IMR-90 (cell line): Measurements from ENCODE around the gene KAZN. TPM values are rescaled to one million over a fixed set of nuclear protein-coding genes. Genes with fewer than 3 reads are reported as not detected.

Experiments used
- ATAC-seq: fragments of 200-7000 bp; cut with Tn5 transposase; 2 replicates; pipeline ENCODE4 v1.9.1; 2020; ENCODE audit warnings: low read depth, mild to moderate bottlenecking, moderate library complexity
- BruUV-seq: library from RNA; stranded (reverse); fragments of 400-500 nt; replicated peaks from 2 replicates; lab custom pipeline; 2021; lab: Mats Ljungman, UMichigan
- CTCF ChIA-PET: fragments of 300-600 bp; formaldehyde crosslinking; extraction: SDS; loops from one replicate; lab custom pipeline; 2021; ENCODE audit warnings: antibody characterized with exemption; lab: Yijun Ruan, JAX
- POLR2A ChIA-PET: fragments of 300-600 bp; sonication (Branson Sonifier 250); formaldehyde crosslinking; loops from one replicate; lab custom pipeline; 2022; ENCODE audit warnings: antibody characterized with exemption; ENCODE audit not compliant: unreplicated experiment; lab: Charles Lee
- DNase-seq: peaks from one replicate; pipeline ENCODE4 v3.0.0; 2013
- H2AFZ ChIP-seq: replicated peaks from 2 replicates; pipeline ENCODE3; 2013; ENCODE audit warnings: low read length, mild to moderate bottlenecking; ENCODE audit not compliant: poor library complexity
- H2AK5ac ChIP-seq: 2 replicates; pipeline ENCODE4 v1.6.1; 2013; ENCODE audit warnings: low read depth, low read length, inconsistent platforms
- H2AK9ac ChIP-seq: replicated peaks from 2 replicates; pipeline ENCODE3; 2013; ENCODE audit warnings: mild to moderate bottlenecking, low read depth, low read length, moderate library complexity; ENCODE audit not compliant: poor library complexity
- H2BK120ac ChIP-seq: 2 replicates; pipeline ENCODE4 v1.6.1; 2013; ENCODE audit warnings: low read depth, low read length, inconsistent platforms
- H2BK15ac ChIP-seq: 3 replicates; pipeline ENCODE4 v1.6.1; 2013; ENCODE audit warnings: low read depth, low read length, inconsistent platforms
- H2BK20ac ChIP-seq: 2 replicates; pipeline ENCODE4 v1.6.1; 2013; ENCODE audit warnings: low read depth, mild to moderate bottlenecking, inconsistent platforms, low read length, moderate library complexity
- H2BK5ac ChIP-seq: 2 replicates; pipeline ENCODE4 v1.6.1; 2013; ENCODE audit warnings: mild to moderate bottlenecking, low read depth, low read length, inconsistent platforms; ENCODE audit not compliant: poor library complexity, severe bottlenecking
- H3K14ac ChIP-seq: replicated peaks from 2 replicates; pipeline ENCODE4 v1.6.1; 2013; ENCODE audit warnings: low read depth, low read length, inconsistent platforms
- H3K18ac ChIP-seq: 2 replicates; pipeline ENCODE4 v1.6.1; 2013; ENCODE audit warnings: low read depth, low read length, control low read depth
- H3K23ac ChIP-seq: 2 replicates; pipeline ENCODE4 v1.6.1; 2013; ENCODE audit warnings: low read depth, low read length, inconsistent platforms
- H3K27ac ChIP-seq: 2 replicates; pipeline ENCODE4 v1.5.1; 2013; ENCODE audit warnings: mild to moderate bottlenecking, control low read depth, low read length; ENCODE audit not compliant: insufficient read depth
- H3K27me3 ChIP-seq: 2 replicates; pipeline ENCODE4 v1.6.1; 2013; ENCODE audit warnings: low read length; ENCODE audit not compliant: control insufficient read depth, insufficient read depth
- H3K36me3 ChIP-seq: 2 replicates; pipeline ENCODE4 v1.6.1; 2013; ENCODE audit warnings: low read length, mixed read lengths; ENCODE audit not compliant: control insufficient read depth, insufficient read depth
- H3K4ac ChIP-seq: 2 replicates; pipeline ENCODE4 v1.6.1; 2013; ENCODE audit warnings: low read depth, low read length, inconsistent platforms
- H3K4me1 ChIP-seq: 2 replicates; pipeline ENCODE4 v1.6.1; 2013; ENCODE audit warnings: low read length, mixed read lengths; ENCODE audit not compliant: control insufficient read depth, insufficient read depth
- H3K4me2 ChIP-seq: 2 replicates; pipeline ENCODE4 v1.6.1; 2013; ENCODE audit warnings: low read depth, mild to moderate bottlenecking, control low read depth, low read length, moderate library complexity
- H3K4me3 ChIP-seq: 2 replicates; pipeline ENCODE4 v1.5.1; 2013; ENCODE audit warnings: low read depth, mild to moderate bottlenecking, control low read depth, low read length, moderate library complexity; ENCODE audit not compliant: insufficient read depth
- H3K56ac ChIP-seq: 2 replicates; pipeline ENCODE4 v1.6.1; 2013; ENCODE audit warnings: low read length, inconsistent platforms; ENCODE audit not compliant: insufficient read depth; ENCODE audit errors: extremely low read depth
- H3K79me1 ChIP-seq, 2 experiments: 2 replicates each; pipeline ENCODE4 v1.6.1; 2013; ENCODE audit warnings: low read length in 2 of 2, inconsistent platforms in 1 of 2, low read depth in 1 of 2
- H3K9ac ChIP-seq: 2 replicates; pipeline ENCODE4 v1.6.1; 2013; ENCODE audit warnings: low read depth, low read length, control low read depth
- H3K9me1 ChIP-seq: 2 replicates; pipeline ENCODE4 v1.6.1; 2013; ENCODE audit warnings: low read length, inconsistent platforms; ENCODE audit not compliant: insufficient read depth
- H3K9me3 ChIP-seq: 2 replicates; pipeline ENCODE4 v1.6.1; 2013; ENCODE audit warnings: low read length; ENCODE audit not compliant: control insufficient read depth, insufficient read depth
- H4K20me1 ChIP-seq: 2 replicates; pipeline ENCODE4 v1.6.1; 2013; ENCODE audit warnings: low read length, inconsistent platforms; ENCODE audit not compliant: insufficient read depth
- H4K5ac ChIP-seq: 2 replicates; pipeline ENCODE4 v1.6.1; 2013; ENCODE audit warnings: mild to moderate bottlenecking, low read depth, low read length, control low read depth
- H4K8ac ChIP-seq, 2 experiments: 2 replicates each; pipeline ENCODE4 v1.6.1; 2013; ENCODE audit warnings: low read depth in 2 of 2, low read length in 2 of 2, control low read depth in 1 of 2, inconsistent platforms in 1 of 2
- H4K91ac ChIP-seq: 2 replicates; pipeline ENCODE4 v1.6.1; 2013; ENCODE audit warnings: low read depth, low read length, inconsistent platforms; ENCODE audit not compliant: insufficient read depth
- BHLHE40 ChIP-seq: fragments of 150-350 bp; IDR thresholded peaks from 2 replicates; pipeline ENCODE4 v1.6.1; 2016; ENCODE audit warnings: mild to moderate bottlenecking, low read depth, low read length
- CHD1 ChIP-seq: IDR thresholded peaks from 2 replicates; pipeline ENCODE4 v1.6.1; 2012; ENCODE audit warnings: low read depth, low read length, improper control_type of control experiment
- CTCF ChIP-seq: conservative IDR thresholded peaks from 2 replicates; pipeline ENCODE4 v1.5.1; 2012; ENCODE audit warnings: mild to moderate bottlenecking, low read depth, low read length, improper control_type of control experiment
- ELK1 ChIP-seq: fragments of 150-350 bp; IDR thresholded peaks from 2 replicates; pipeline ENCODE4 v1.6.1; 2016; ENCODE audit warnings: low read depth, mild to moderate bottlenecking, low read length, moderate library complexity, borderline replicate concordance
- FOS ChIP-seq: fragments of 150-350 bp; IDR thresholded peaks from 2 replicates; pipeline ENCODE4 v1.6.1; 2016; ENCODE audit warnings: low read depth, low read length
- MAFK ChIP-seq: IDR thresholded peaks from 2 replicates; pipeline ENCODE4 v1.6.1; 2012; ENCODE audit warnings: low read depth, low read length, improper control_type of control experiment
- MAZ ChIP-seq: IDR thresholded peaks from 2 replicates; pipeline ENCODE4 v1.6.1; 2012; ENCODE audit warnings: low read depth, mild to moderate bottlenecking, low read length, improper control_type of control experiment, moderate library complexity, borderline replicate concordance
- MXI1 ChIP-seq: IDR thresholded peaks from 2 replicates; pipeline ENCODE4 v1.6.1; 2012; ENCODE audit warnings: low read depth, mild to moderate bottlenecking, low read length, moderate library complexity, borderline replicate concordance
- NFE2L2 ChIP-seq: fragments of 150-350 bp; IDR thresholded peaks from 2 replicates; pipeline ENCODE4 v1.6.1; 2016; ENCODE audit warnings: low read depth, mild to moderate bottlenecking, low read length
- POLR2A ChIP-seq: IDR thresholded peaks from 2 replicates; pipeline ENCODE4 v1.6.1; 2012; ENCODE audit warnings: mild to moderate bottlenecking, low read depth, low read length
- RAD21 ChIP-seq: IDR thresholded peaks from 2 replicates; pipeline ENCODE4 v1.6.1; 2012; ENCODE audit warnings: low read length, improper control_type of control experiment
- RCOR1 ChIP-seq: IDR thresholded peaks from 2 replicates; pipeline ENCODE4 v1.6.1; 2012; ENCODE audit warnings: mild to moderate bottlenecking, low read length, improper control_type of control experiment; ENCODE audit not compliant: insufficient replicate concordance
- RFX5 ChIP-seq: IDR thresholded peaks from 2 replicates; pipeline ENCODE4 v1.8.0; 2012; ENCODE audit warnings: low read depth, mild to moderate bottlenecking, low read length, moderate library complexity
- SMC3 ChIP-seq: fragments of 150-350 bp; IDR thresholded peaks from 2 replicates; pipeline ENCODE4 v1.6.1; 2016; ENCODE audit warnings: low read depth, mild to moderate bottlenecking, antibody characterized with exemption, low read length, moderate library complexity
- WGBS, 2 experiments: methylation state at CpG; one replicate each; pipeline versions ENCODE4 v1.1.5 to v1.1.7; 2013; ENCODE audit warnings: missing lambda C conversion rate in 2 of 2; ENCODE audit not compliant: insufficient read length in 1 of 2; ENCODE audit errors: extremely low coverage in 2 of 2; 5-methylcytosine and 5-hydroxymethylcytosine counted together
- dilution Hi-C: fragments of 300-500 bp; cut with HindIII; formaldehyde crosslinking; loops from one replicate; pipeline ENCODE4 v1.14.3; 2018; ENCODE audit warnings: low sequenced_read_pairs; ENCODE audit not compliant: unreplicated experiment
- in situ Hi-C: fragments of 300-500 bp; cut with MboI; formaldehyde crosslinking; loops from 3 replicates; pipeline ENCODE4 v1.14.3; 2019; ENCODE audit warnings: low sequenced_read_pairs, inconsistent platforms, mixed read lengths
- intact Hi-C: fragments of 100-400 bp; cut with micrococcal nuclease; formaldehyde crosslinking; loops from 2 replicates; pipeline ENCODE4 v1.10.0; 2022
- polyA plus RNA-seq, 3 experiments: library from polyadenylated mRNA; depleted of rRNA; stranded (reverse); fragments of >200 nt; gene quantifications; 2 replicates each; pipeline ENCODE4 v1.2.3, GENCODE V29; 2012; ENCODE audit warnings: low replicate concordance in 1 of 3
- total RNA-seq: library from RNA; depleted of rRNA; stranded (reverse); fragments of >200 nt; gene quantifications from 2 replicates; pipeline ENCODE4 v1.2.3, GENCODE V29; 2012
- TF ChIP-seq, protein P1 (sequence below): fragments of 150-350 bp; IDR thresholded peaks from 2 replicates; pipeline ENCODE4 v1.6.1; 2017; ENCODE audit warnings: mild to moderate bottlenecking, antibody characterized with exemption, low read length, low read depth

Gene KAZN
- total and polyA plus RNA-seq, 2 of the 4 experiments (the other 2 are of a cell fraction), result 5.2 to 10.5 TPM

GRCh38 chr1:14624941-14625340, 26.5 kb downstream of the KAZN start:
- Histone ChIP-seq H4K91ac (no peak overlapping the region), H4K5ac (no peak overlapping the region), H3K27me3 (no peaks in the 10 kb centered on the region; the same call in 1 of the 2 replicates), H3K4me3 (no peak overlapping the region), H3K9me1 (no peaks in the 10 kb centered on the region), H4K20me1 (no peaks in the 10 kb centered on the region), H3K27ac (no peak overlapping the region), H4K8ac (no peak overlapping the region), H2BK120ac (no peak overlapping the region), H2BK15ac (no peak overlapping the region), H3K14ac (no peak overlapping the region), H3K18ac (no peak overlapping the region), H3K4me2 (no peak overlapping the region), H3K36me3 (no peaks in the 10 kb centered on the region), H2AK9ac (no peak overlapping the region), H3K9me3 (0 out of 2 replicates have a peak, but pooled peaks cover 3% of the 10 kb centered on the region), H2AK5ac (no peak overlapping the region), H3K79me1 (no peaks in the 10 kb centered on the region), H2AFZ (no peak overlapping the region), H3K4ac (no peak overlapping the region), H2BK20ac (no peak overlapping the region), H3K4me1 (peaks cover 5% of the 10 kb centered on the region; the same call in 1 of the 2 replicates), H2BK5ac (no peak overlapping the region), H3K23ac (no peak overlapping the region), H3K56ac (no peak overlapping the region), H3K9ac (no peak overlapping the region)
- no CpG with 5 or more reads among the region's 7 CpGs for WGBS, 2 experiments
- ChIA-PET POLR2A (no interaction called here), CTCF (interaction anchor here (1.5 kb wide), 1 partner anchor 14 kb away, joined by 4 read pairs; no protein-coding TSS in a partner anchor)
- no peak for DNase-seq
- BruUV-seq, result no TSS peak
- no peak for ATAC-seq
- in situ Hi-C loops (no loop called here), intact Hi-C loops (no loop called here), dilution Hi-C loops (no loop called here)
- no peak for TF ChIP-seq CHD1
- TF ChIP-seq, protein P1, sequence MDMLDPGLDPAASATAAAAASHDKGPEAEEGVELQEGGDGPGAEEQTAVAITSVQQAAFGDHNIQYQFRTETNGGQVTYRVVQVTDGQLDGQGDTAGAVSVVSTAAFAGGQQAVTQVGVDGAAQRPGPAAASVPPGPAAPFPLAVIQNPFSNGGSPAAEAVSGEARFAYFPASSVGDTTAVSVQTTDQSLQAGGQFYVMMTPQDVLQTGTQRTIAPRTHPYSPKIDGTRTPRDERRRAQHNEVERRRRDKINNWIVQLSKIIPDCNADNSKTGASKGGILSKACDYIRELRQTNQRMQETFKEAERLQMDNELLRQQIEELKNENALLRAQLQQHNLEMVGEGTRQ, result no peak
- TF ChIP-seq RCOR1, result no peak
- no peak for TF ChIP-seq RAD21
- no peak for TF ChIP-seq ELK1
- no peak for TF ChIP-seq BHLHE40
- no peak for TF ChIP-seq MAZ
- TF ChIP-seq SMC3, result no peak
- TF ChIP-seq MAFK, result no peak
- no peak for TF ChIP-seq POLR2A
- no peak for TF ChIP-seq CTCF
- TF ChIP-seq NFE2L2, result no peak
- TF ChIP-seq MXI1, result no peak
- TF ChIP-seq FOS, result no peak
- no peak for TF ChIP-seq RFX5
